Measurements from ENCODE around the gene CDC7.
A peak's percentile ranks its signal among the peaks of the same experiment; 100 is the strongest.

CDC7 gene

GRCh38 chr1:91503975-91504530 lies 3.4 kb downstream of the CDC7 start:
- TF ChIP-seq CTCF (IDR thresholded peaks at IDR 0.05; ENCODE audit: insufficient read depth, low read length, poor library complexity, severe bottlenecking) = no peak
- peaks cover 80% of the 10 kb centered on the region for H3K79me2 ChIP-seq (ENCODE audit: insufficient read depth, low read length)
- peaks cover 14% of the 10 kb centered on the region for H3F3A ChIP-seq (ENCODE audit: insufficient read depth)
- H3K36me3 ChIP-seq (ENCODE audit: low read length) = peaks cover 28% of the 10 kb centered on the region
- peaks cover 9% of the 10 kb centered on the region; the same call in 1 of the 2 replicates for H4K20me1 ChIP-seq (ENCODE audit: low read depth, low read length)
- H3K4me3 ChIP-seq (ENCODE audit: insufficient read depth, low read length, poor library complexity, severe bottlenecking) = no peak overlapping the region
- H3K4me2 ChIP-seq (ENCODE audit: low read depth, low read length, poor library complexity, severe bottlenecking) = peak overlapping the region; percentile 94
- no peak overlapping the region for H2AFZ ChIP-seq (ENCODE audit: low read depth, low read length, severe bottlenecking)
- no peak overlapping the region for H3K27ac ChIP-seq (ENCODE audit: low read depth, low read length)
- no peaks in the 10 kb centered on the region for H3K9me2 ChIP-seq (replicated peaks; ENCODE audit: insufficient read depth, low read length)
- no peaks in the 10 kb centered on the region for H3K9me3 ChIP-seq (ENCODE audit: insufficient read depth, low read length)
- no peak overlapping the region for H3K9ac ChIP-seq (ENCODE audit: low read length)
- no peaks in the 10 kb centered on the region for H3K27me3 ChIP-seq (ENCODE audit: low read length)

DNA sequence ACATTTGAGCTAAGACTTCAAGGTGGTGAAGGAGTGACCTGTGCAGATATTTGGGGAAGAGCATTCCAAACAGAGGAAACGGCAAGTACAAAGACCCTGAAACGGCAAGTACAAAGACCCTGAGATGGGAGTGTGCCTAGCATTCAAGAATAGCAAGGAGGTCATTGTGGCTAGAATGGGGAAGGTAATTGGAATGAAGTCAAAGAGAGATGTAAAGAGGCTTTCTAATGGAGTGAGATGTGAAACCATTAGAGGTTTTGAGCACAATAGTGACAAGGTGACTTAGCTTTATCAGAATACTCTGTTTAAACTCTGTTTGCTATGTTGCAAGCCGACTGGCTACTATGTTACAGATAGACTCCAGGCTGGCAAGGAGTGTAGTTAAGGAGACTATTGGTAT lies 4.4 kb downstream of the CDC7 start:
- Histone ChIP-seq H3K9me2 (replicated peaks; ENCODE audit: insufficient read depth, low read length) (no peaks in the 10 kb centered on the region), H4K20me1 (ENCODE audit: low read depth, low read length) (peaks cover 9% of the 10 kb centered on the region; the same call in 1 of the 2 replicates), H3K9me3 (ENCODE audit: insufficient read depth, low read length) (no peaks in the 10 kb centered on the region), H3K27me3 (ENCODE audit: low read length) (no peaks in the 10 kb centered on the region), H3K36me3 (ENCODE audit: low read length) (peaks cover 32% of the 10 kb centered on the region), H3K79me2 (ENCODE audit: insufficient read depth, low read length) (peaks cover 80% of the 10 kb centered on the region), H3K4me3 (ENCODE audit: insufficient read depth, low read length, poor library complexity, severe bottlenecking) (no peak overlapping the region), H3K27ac (ENCODE audit: low read depth, low read length) (no peak overlapping the region), H3K9ac (ENCODE audit: low read length) (no peak overlapping the region), H2AFZ (ENCODE audit: low read depth, low read length, severe bottlenecking) (no peak overlapping the region), H3K4me2 (ENCODE audit: low read depth, low read length, poor library complexity, severe bottlenecking) (peak overlapping the region; percentile 42), H3F3A (ENCODE audit: insufficient read depth) (peaks cover 14% of the 10 kb centered on the region)
- TF ChIP-seq EZH2phosphoT487 (conservative IDR thresholded peaks at IDR 0.05; ENCODE audit: low read length) (no peak), CTCF (IDR thresholded peaks at IDR 0.05; ENCODE audit: insufficient read depth, low read length, poor library complexity, severe bottlenecking) (no peak)

DNA sequence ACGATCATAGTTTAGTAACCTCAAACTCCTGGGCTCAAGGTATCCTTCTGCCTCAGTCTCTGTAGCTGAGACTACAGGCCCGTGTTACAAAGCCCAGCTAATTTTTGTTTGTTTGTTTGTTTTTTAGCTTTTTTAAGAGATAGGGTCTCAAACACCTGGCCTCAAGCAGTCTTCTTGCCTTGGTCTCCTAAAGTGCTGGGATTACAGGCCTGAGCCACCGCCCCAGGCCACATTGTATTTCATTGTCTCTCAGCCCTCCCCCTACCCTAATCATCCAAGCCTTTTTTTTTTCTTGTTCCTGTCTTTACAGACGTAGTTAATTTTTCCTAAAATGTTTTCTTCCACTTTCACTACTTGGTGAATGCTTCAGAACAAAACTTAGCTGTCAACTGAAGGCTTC lies 5.4 kb downstream of the CDC7 start:
- Histone ChIP-seq H3K4me3 (ENCODE audit: insufficient read depth, low read length, poor library complexity, severe bottlenecking) (no peak overlapping the region), H3F3A (ENCODE audit: insufficient read depth) (peaks cover 20% of the 10 kb centered on the region), H3K9ac (ENCODE audit: low read length) (peak overlapping the region; percentile 5; the same call in 1 of the 2 replicates), H3K27me3 (ENCODE audit: low read length) (no peaks in the 10 kb centered on the region), H3K36me3 (ENCODE audit: low read length) (peaks cover 42% of the 10 kb centered on the region), H2AFZ (ENCODE audit: low read depth, low read length, severe bottlenecking) (no peak overlapping the region), H3K79me2 (ENCODE audit: insufficient read depth, low read length) (peaks cover 79% of the 10 kb centered on the region), H3K9me3 (ENCODE audit: insufficient read depth, low read length) (no peaks in the 10 kb centered on the region), H3K27ac (ENCODE audit: low read depth, low read length) (no peak overlapping the region), H3K4me2 (ENCODE audit: low read depth, low read length, poor library complexity, severe bottlenecking) (peak overlapping the region; percentile 42), H4K20me1 (ENCODE audit: low read depth, low read length) (peaks cover 9% of the 10 kb centered on the region; the same call in 1 of the 2 replicates), H3K9me2 (replicated peaks; ENCODE audit: insufficient read depth, low read length) (no peaks in the 10 kb centered on the region)
- no peak for TF ChIP-seq EZH2phosphoT487 (conservative IDR thresholded peaks at IDR 0.05; ENCODE audit: low read length)
- TF ChIP-seq CTCF (IDR thresholded peaks at IDR 0.05; ENCODE audit: insufficient read depth, low read length, poor library complexity, severe bottlenecking) = no peak

Data from SU-DHL-6 (cell line).